OCI-LY1 (cell line): ENCODE results near the gene SOX13.

Source experiments
- H2AFZ ChIP-seq: fragments of 200-600 bp; sonication (generic), shearing (Covaris generic); 2 replicates; pipeline ENCODE4 v1.6.0; 2014; ENCODE audit warnings: antibody characterized with exemption, mild to moderate bottlenecking, low read length
- H3F3A ChIP-seq: fragments of 200-600 bp; sonication (generic), shearing (Covaris generic); 2 replicates; pipeline ENCODE4 v1.6.0; 2014; ENCODE audit warnings: mild to moderate bottlenecking, antibody characterized with exemption, low read length, moderate library complexity; ENCODE audit not compliant: insufficient read depth
- H3K27ac ChIP-seq: fragments of 200-600 bp; sonication (generic); 2 replicates; pipeline ENCODE4 v1.5.1; 2014; ENCODE audit warnings: low read length, mixed run types, mild to moderate bottlenecking, low read depth; ENCODE audit not compliant: poor library complexity, severe bottlenecking
- H3K27me3 ChIP-seq: fragments of 200-600 bp; sonication (generic); 2 replicates; pipeline ENCODE4 v1.6.0; 2014; ENCODE audit warnings: antibody characterized with exemption, mild to moderate bottlenecking, low read length, moderate library complexity; ENCODE audit not compliant: insufficient read depth
- H3K36me3 ChIP-seq: fragments of 200-600 bp; sonication (generic); 2 replicates; pipeline ENCODE4 v1.6.1; 2014; ENCODE audit warnings: mild to moderate bottlenecking, antibody characterized with exemption, low read length, moderate library complexity, mixed read lengths; ENCODE audit not compliant: insufficient read depth
- H3K4me1 ChIP-seq: fragments of 200-600 bp; sonication (generic); 2 replicates; pipeline ENCODE4 v1.5.1; 2014; ENCODE audit warnings: mild to moderate bottlenecking, low read length, moderate library complexity; ENCODE audit not compliant: insufficient read depth, severe bottlenecking
- H3K4me2 ChIP-seq: fragments of 200-600 bp; sonication (generic), shearing (Covaris generic); 2 replicates; pipeline ENCODE4 v1.6.1; 2014; ENCODE audit warnings: low read length
- H3K4me3 ChIP-seq: fragments of 200-600 bp; sonication (generic); 2 replicates; pipeline ENCODE4 v1.5.1; 2014; ENCODE audit warnings: low read length, low read depth, mild to moderate bottlenecking, mixed read lengths; ENCODE audit not compliant: poor library complexity, severe bottlenecking
- H3K79me2 ChIP-seq: fragments of 200-600 bp; shearing (Covaris generic); 2 replicates; pipeline ENCODE4 v1.6.1; 2016; ENCODE audit warnings: mixed run types, low read length, mixed read lengths; ENCODE audit not compliant: insufficient read depth
- H3K9ac ChIP-seq: fragments of 200-600 bp; sonication (generic), shearing (Covaris generic); 2 replicates; pipeline ENCODE4 v1.6.1; 2014; ENCODE audit warnings: mild to moderate bottlenecking, low read length, mixed read lengths
- H3K9me2 ChIP-seq: fragments of 200-600 bp; sonication (generic), shearing (Covaris generic); 2 replicates; pipeline ENCODE4 v1.6.1; 2014; ENCODE audit warnings: low read depth, mild to moderate bottlenecking, low read length, mixed read lengths
- H3K9me3 ChIP-seq: fragments of 200-600 bp; shearing (Covaris generic); 2 replicates; pipeline ENCODE4 v1.6.1; 2014; ENCODE audit warnings: low read length, mixed read lengths
- H4K20me1 ChIP-seq: fragments of 200-600 bp; sonication (generic), shearing (Covaris generic); 2 replicates; pipeline ENCODE4 v1.6.0; 2016; ENCODE audit warnings: mild to moderate bottlenecking, low read length; ENCODE audit not compliant: insufficient read depth
- EZH2 ChIP-seq: fragments of 200-600 bp; sonication (generic), shearing (Covaris generic); IDR thresholded peaks from 2 replicates; pipeline ENCODE4 v1.8.0; 2017; ENCODE audit warnings: borderline replicate concordance, mixed run types, mild to moderate bottlenecking, antibody characterized with exemption, low read length, moderate library complexity, mixed read lengths
- TF ChIP-seq, protein P1 (sequence below): fragments of 200-600 bp; sonication (generic), shearing (Covaris generic); IDR thresholded peaks from 2 replicates; pipeline ENCODE4 v1.5.1; 2017; ENCODE audit warnings: mild to moderate bottlenecking, antibody characterized with exemption, low read length, moderate library complexity, mixed read lengths

SOX13 gene

DNA sequence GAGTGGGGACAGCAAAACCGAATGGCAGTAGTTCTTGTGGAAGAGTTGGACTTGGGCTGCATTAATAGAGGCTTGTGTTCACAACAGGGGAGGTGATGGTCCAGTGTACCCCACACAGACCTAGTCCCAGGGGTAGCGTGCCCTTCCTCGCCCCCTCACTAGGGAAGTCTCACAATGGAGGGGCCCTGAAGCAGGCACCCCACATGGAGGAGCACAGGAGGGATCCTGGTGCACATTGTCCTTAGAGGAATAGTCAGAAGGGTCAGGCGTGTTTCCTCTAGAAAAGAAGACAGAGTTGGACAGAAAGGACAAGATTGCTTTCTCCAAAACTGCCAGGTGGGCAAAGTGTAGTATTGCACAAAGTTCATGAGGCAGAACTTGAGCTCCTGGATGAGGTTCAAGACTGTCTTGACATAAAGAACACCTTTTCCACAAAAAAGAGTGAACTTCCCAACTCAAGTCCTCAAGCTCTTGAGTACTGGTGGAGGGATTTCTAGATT lies 55.6 kb downstream of the SOX13 start:
- H3K27ac ChIP-seq, result no peak overlapping the region
- no peaks in the 10 kb centered on the region for H3F3A ChIP-seq
- H3K9me3 ChIP-seq, result no peaks in the 10 kb centered on the region
- H3K79me2 ChIP-seq, result no peaks in the 10 kb centered on the region
- no peak overlapping the region for H3K4me3 ChIP-seq
- no peak overlapping the region for H3K4me2 ChIP-seq
- no peak overlapping the region for H2AFZ ChIP-seq
- H4K20me1 ChIP-seq, result no peaks in the 10 kb centered on the region
- TF ChIP-seq, protein P1, sequence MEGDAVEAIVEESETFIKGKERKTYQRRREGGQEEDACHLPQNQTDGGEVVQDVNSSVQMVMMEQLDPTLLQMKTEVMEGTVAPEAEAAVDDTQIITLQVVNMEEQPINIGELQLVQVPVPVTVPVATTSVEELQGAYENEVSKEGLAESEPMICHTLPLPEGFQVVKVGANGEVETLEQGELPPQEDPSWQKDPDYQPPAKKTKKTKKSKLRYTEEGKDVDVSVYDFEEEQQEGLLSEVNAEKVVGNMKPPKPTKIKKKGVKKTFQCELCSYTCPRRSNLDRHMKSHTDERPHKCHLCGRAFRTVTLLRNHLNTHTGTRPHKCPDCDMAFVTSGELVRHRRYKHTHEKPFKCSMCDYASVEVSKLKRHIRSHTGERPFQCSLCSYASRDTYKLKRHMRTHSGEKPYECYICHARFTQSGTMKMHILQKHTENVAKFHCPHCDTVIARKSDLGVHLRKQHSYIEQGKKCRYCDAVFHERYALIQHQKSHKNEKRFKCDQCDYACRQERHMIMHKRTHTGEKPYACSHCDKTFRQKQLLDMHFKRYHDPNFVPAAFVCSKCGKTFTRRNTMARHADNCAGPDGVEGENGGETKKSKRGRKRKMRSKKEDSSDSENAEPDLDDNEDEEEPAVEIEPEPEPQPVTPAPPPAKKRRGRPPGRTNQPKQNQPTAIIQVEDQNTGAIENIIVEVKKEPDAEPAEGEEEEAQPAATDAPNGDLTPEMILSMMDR, result no peak
- no peak for TF ChIP-seq EZH2
- no peaks in the 10 kb centered on the region for H3K4me1 ChIP-seq
- no peaks in the 10 kb centered on the region for H3K36me3 ChIP-seq
- no peaks in the 10 kb centered on the region for H3K27me3 ChIP-seq
- H3K9ac ChIP-seq, result no peak overlapping the region
- H3K9me2 ChIP-seq, result no peaks in the 10 kb centered on the region

DNA sequence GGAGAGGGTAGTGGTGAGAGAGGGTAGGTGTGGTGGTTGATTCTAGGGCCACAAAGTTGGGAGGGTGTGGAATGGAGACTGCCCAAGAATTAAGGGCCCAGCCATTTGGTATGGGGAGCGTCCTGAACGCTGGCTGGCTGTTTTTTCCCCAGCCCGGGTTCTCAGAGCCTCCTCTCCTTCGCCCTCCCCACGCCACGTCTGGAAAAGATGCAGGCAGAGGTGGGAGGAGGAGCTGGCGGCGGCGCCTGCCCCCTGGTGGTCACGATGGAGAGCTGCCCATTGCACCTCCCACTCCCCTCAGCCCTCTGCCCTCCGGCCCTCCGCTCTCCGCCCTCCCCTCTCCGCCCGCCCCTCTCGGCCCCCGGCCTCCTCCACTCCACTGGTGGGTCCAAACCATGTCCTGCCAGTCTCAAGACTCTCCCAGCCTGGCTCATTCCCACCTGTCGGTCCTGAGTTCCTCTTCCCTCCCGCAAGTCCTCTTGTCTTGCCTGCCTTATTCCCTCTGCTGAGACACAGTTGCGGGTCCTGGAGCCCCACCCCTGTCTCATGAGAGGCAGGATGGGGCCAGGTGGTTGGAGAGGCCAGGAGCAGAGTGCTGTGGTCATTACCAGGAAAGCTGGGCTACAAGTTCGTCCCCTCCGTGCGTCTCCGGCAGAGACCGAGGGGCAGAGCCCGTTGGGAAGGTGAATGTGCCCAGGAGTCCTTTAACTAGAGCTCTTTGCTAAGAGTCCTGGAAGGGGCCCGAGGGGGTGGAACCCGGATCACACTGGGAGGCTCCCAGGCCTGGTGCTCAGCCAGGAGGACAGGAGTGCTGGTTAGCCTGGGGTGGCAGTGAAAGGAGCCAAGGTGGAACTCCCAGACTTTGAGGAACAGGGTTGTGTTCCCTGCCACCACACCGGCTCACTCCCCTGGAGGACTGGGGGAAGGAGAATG lies 56.3 kb downstream of the SOX13 start:
- Histone ChIP-seq H3K9ac (no peak overlapping the region), H3K4me2 (no peak overlapping the region), H2AFZ (no peak overlapping the region), H3K36me3 (no peaks in the 10 kb centered on the region), H3K4me1 (no peaks in the 10 kb centered on the region), H4K20me1 (no peaks in the 10 kb centered on the region), H3K27ac (no peak overlapping the region), H3K9me2 (no peaks in the 10 kb centered on the region), H3F3A (no peaks in the 10 kb centered on the region), H3K79me2 (no peaks in the 10 kb centered on the region), H3K4me3 (no peak overlapping the region), H3K9me3 (no peaks in the 10 kb centered on the region), H3K27me3 (no peaks in the 10 kb centered on the region; the same call in 1 of the 2 replicates)
- TF ChIP-seq, protein P1, result peak; percentile 72
- no peak for TF ChIP-seq EZH2

DNA sequence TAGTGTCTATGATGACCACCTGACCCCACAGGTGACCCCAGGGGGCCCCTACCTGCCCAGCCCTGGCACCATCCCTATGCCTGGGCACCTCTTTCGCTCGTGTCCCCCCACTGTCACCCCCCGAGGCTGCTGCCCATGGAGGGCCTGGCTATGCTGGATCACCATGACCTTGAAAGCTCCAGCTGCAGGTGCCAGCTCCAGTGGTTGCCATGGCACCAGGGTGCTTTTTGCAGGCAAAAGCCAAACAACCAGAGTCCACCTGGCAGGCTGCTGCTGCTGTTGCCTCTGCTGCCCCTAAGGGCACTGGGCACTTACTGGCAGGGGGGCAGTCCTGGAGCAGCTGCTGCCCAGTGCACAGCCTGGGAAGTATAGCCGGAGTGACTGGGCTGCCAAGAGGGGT lies 57.3 kb downstream of the SOX13 start:
- H3K27me3 ChIP-seq, result no peaks in the 10 kb centered on the region; the same call in 1 of the 2 replicates
- no peaks in the 10 kb centered on the region for H3K9me2 ChIP-seq
- H3K27ac ChIP-seq, result no peak overlapping the region
- H3K79me2 ChIP-seq, result no peaks in the 10 kb centered on the region
- no peak overlapping the region for H2AFZ ChIP-seq
- no peaks in the 10 kb centered on the region for H3K9me3 ChIP-seq
- no peak overlapping the region for H3K9ac ChIP-seq
- H4K20me1 ChIP-seq, result no peaks in the 10 kb centered on the region
- no peaks in the 10 kb centered on the region for H3F3A ChIP-seq
- H3K4me3 ChIP-seq, result no peak overlapping the region
- no peak overlapping the region for H3K4me2 ChIP-seq
- no peak for TF ChIP-seq EZH2
- TF ChIP-seq, protein P1, result no peak
- no peaks in the 10 kb centered on the region for H3K36me3 ChIP-seq
- no peaks in the 10 kb centered on the region for H3K4me1 ChIP-seq
